SK-N-SH treated with all-trans-retinoic acid at 6 μM for 48 hours (cell line): ENCODE measurements around the gene GMPS.
A peak's percentile ranks its signal among the peaks of the same experiment; 100 is the strongest.
"Not testable (repeated sequence)": the region's sequence is repeated elsewhere in the genome, so short reads cannot be mapped to it uniquely, and the experiment has no call there.

Experiments used
- ATAC-seq: fragments of 200-7000 bp; cut with Tn5 transposase; 3 replicates; pipeline ENCODE4 v1.9.1; 2020; ENCODE audit warnings: mild to moderate bottlenecking, moderate library complexity
- ARNTL ChIP-seq: fragments of 450-650 bp; formaldehyde crosslinking; IDR thresholded peaks from 2 replicates; pipeline ENCODE4 v1.5.0; 2020; ENCODE audit warnings: low read depth, mild to moderate bottlenecking, moderate library complexity, borderline replicate concordance
- BACH2 ChIP-seq: fragments of 250-450 bp; sonication (Bioruptor Pico); IDR thresholded peaks from 2 replicates; pipeline ENCODE4 v1.9.0; 2021; ENCODE audit warnings: mild to moderate bottlenecking, borderline replicate concordance
- CSDC2 ChIP-seq: fragments of 250-450 bp; sonication (Bioruptor Pico); IDR thresholded peaks from 2 replicates; pipeline ENCODE4 v1.5.0; 2020; ENCODE audit warnings: mild to moderate bottlenecking, moderate library complexity
- ESRRG ChIP-seq: fragments of 250-450 bp; sonication (Bioruptor Pico); IDR thresholded peaks from 2 replicates; pipeline ENCODE4 v1.6.1; 2021; ENCODE audit warnings: mild to moderate bottlenecking
- GLIS3 ChIP-seq: fragments of 250-450 bp; sonication (Bioruptor Pico); IDR thresholded peaks from 2 replicates; pipeline ENCODE4 v1.5.0; 2020; ENCODE audit warnings: mild to moderate bottlenecking, moderate library complexity
- ISL1 ChIP-seq: fragments of 250-450 bp; sonication (Bioruptor Pico); IDR thresholded peaks from 2 replicates; pipeline ENCODE4 v2.1.2; 2022; ENCODE audit warnings: mild to moderate bottlenecking, moderate library complexity
- OSR1 ChIP-seq: fragments of 250-450 bp; sonication (Bioruptor Pico); IDR thresholded peaks from 2 replicates; pipeline ENCODE4 v1.8.0; 2022; ENCODE audit warnings: moderate library complexity, mild to moderate bottlenecking, inconsistent platforms
- PATZ1 ChIP-seq: fragments of 250-450 bp; sonication (Bioruptor Pico); IDR thresholded peaks from 2 replicates; pipeline ENCODE4 v1.8.0; 2020; ENCODE audit warnings: mild to moderate bottlenecking, moderate library complexity, borderline replicate concordance
- PPARA ChIP-seq: fragments of 250-450 bp; sonication (Bioruptor Pico); IDR thresholded peaks from 2 replicates; pipeline ENCODE4 v1.5.0; 2020; ENCODE audit warnings: mild to moderate bottlenecking, borderline replicate concordance
- RARB ChIP-seq: fragments of 250-450 bp; sonication (Bioruptor Pico); IDR thresholded peaks from 2 replicates; pipeline ENCODE4 v1.8.0; 2021; ENCODE audit warnings: mild to moderate bottlenecking, moderate library complexity
- SNAI2 ChIP-seq: fragments of 250-450 bp; sonication (Bioruptor Pico); IDR thresholded peaks from 2 replicates; pipeline ENCODE4 v1.5.0; 2020; ENCODE audit warnings: mild to moderate bottlenecking, moderate library complexity
- TCF4 ChIP-seq: fragments of 250-450 bp; sonication (Bioruptor Pico); IDR thresholded peaks from 2 replicates; pipeline ENCODE4 v1.8.0; 2021; ENCODE audit warnings: mild to moderate bottlenecking, moderate library complexity, borderline replicate concordance
- ZC3H10 ChIP-seq: fragments of 250-450 bp; sonication (Bioruptor Pico); IDR thresholded peaks from 2 replicates; pipeline ENCODE4 v1.5.1; 2021; ENCODE audit warnings: mild to moderate bottlenecking, moderate library complexity
- ZFP3 ChIP-seq: fragments of 250-450 bp; sonication (Bioruptor Pico); IDR thresholded peaks from 2 replicates; pipeline ENCODE4 v1.5.0; 2020; ENCODE audit warnings: mild to moderate bottlenecking, moderate library complexity
- ZFP30 ChIP-seq: fragments of 450-650 bp; formaldehyde crosslinking; IDR thresholded peaks from 2 replicates; pipeline ENCODE4 v1.5.0; 2022; ENCODE audit warnings: mild to moderate bottlenecking, moderate library complexity
- ZNF565 ChIP-seq: fragments of 450-650 bp; formaldehyde crosslinking; conservative IDR thresholded peaks from 2 replicates; pipeline ENCODE4 v1.5.0; 2020; ENCODE audit warnings: low read depth, mild to moderate bottlenecking, moderate library complexity
- ZNF70 ChIP-seq: fragments of 450-650 bp; formaldehyde crosslinking; IDR thresholded peaks from 2 replicates; pipeline ENCODE4 v1.5.0; 2020; ENCODE audit warnings: mild to moderate bottlenecking, moderate library complexity
- ZNF8 ChIP-seq: fragments of 450-650 bp; formaldehyde crosslinking; IDR thresholded peaks from 2 replicates; pipeline ENCODE4 v1.5.0; 2020; ENCODE audit warnings: mild to moderate bottlenecking, moderate library complexity
- TF ChIP-seq, protein P1 (sequence below): fragments of 250-450 bp; sonication (Bioruptor Pico); IDR thresholded peaks from 2 replicates; pipeline ENCODE4 v1.5.0; 2020; ENCODE audit warnings: mild to moderate bottlenecking, moderate library complexity
- TF ChIP-seq, protein P2 (sequence below): fragments of 250-450 bp; sonication (Bioruptor Pico); IDR thresholded peaks from 2 replicates; pipeline ENCODE4 v1.5.1; 2020; ENCODE audit warnings: low read depth, mild to moderate bottlenecking, moderate library complexity
- TF ChIP-seq, protein P3 (sequence below): fragments of 250-450 bp; sonication (Bioruptor Pico); IDR thresholded peaks from 2 replicates; pipeline ENCODE4 v1.5.1; 2021; ENCODE audit warnings: mild to moderate bottlenecking, moderate library complexity

Gene GMPS

DNA sequence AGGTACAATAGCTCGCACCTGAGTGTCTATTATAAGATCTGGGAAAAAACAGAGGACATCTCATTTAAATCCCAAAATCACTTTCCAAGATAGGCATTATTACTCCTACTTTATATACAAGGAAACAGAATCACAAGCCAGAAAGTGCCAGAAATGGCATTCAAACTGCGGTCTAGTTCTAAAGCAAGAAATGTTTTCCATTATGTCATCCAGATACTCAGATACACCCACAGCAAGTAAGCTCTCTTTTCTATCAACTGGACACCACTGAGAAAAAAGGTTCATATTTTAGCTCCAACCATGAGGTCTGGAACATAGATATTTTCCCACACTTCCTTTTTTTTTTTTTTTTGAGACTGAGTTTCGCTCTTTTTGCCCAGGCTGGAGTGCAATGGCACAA is 24.3 kb upstream of the GMPS start:
- TF ChIP-seq SNAI2 (no peak), ZNF8 (CRISPR knock-in tag) (no peak), ZC3H10 (no peak), CSDC2 (CRISPR knock-in tag) (no peak), OSR1 (CRISPR knock-in tag) (no peak), ISL1 (CRISPR knock-in tag) (no peak), ESRRG (CRISPR knock-in tag) (no peak), GLIS3 (CRISPR knock-in tag) (no peak)
- TF ChIP-seq, protein P1, sequence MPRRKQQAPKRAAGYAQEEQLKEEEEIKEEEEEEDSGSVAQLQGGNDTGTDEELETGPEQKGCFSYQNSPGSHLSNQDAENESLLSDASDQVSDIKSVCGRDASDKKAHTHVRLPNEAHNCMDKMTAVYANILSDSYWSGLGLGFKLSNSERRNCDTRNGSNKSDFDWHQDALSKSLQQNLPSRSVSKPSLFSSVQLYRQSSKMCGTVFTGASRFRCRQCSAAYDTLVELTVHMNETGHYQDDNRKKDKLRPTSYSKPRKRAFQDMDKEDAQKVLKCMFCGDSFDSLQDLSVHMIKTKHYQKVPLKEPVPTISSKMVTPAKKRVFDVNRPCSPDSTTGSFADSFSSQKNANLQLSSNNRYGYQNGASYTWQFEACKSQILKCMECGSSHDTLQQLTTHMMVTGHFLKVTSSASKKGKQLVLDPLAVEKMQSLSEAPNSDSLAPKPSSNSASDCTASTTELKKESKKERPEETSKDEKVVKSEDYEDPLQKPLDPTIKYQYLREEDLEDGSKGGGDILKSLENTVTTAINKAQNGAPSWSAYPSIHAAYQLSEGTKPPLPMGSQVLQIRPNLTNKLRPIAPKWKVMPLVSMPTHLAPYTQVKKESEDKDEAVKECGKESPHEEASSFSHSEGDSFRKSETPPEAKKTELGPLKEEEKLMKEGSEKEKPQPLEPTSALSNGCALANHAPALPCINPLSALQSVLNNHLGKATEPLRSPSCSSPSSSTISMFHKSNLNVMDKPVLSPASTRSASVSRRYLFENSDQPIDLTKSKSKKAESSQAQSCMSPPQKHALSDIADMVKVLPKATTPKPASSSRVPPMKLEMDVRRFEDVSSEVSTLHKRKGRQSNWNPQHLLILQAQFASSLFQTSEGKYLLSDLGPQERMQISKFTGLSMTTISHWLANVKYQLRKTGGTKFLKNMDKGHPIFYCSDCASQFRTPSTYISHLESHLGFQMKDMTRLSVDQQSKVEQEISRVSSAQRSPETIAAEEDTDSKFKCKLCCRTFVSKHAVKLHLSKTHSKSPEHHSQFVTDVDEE (CRISPR knock-in tag): no peak

DNA sequence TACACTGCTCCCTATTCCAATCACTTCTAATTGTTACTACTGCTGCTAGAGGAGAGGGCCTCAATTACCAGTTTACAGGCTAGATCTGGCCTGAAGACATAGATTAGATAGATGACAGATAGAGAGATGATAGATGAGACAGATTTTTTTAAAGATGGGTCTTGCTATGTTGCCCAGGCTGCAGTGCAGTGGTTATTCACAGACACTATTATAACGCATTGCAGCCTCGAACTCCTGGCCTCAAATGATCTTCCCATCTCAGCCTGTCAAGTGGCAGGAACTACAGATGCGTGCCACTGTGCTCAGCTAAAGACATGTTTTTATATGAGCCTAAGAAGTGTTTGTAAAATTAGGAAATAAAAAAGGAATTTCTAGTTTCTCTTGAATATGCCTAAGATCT is 22.5 kb upstream of the GMPS start:
- no peak for TF ChIP-seq OSR1 (CRISPR knock-in tag)
- no peak for TF ChIP-seq ESRRG (CRISPR knock-in tag)
- no peak for TF ChIP-seq ZC3H10
- TF ChIP-seq GLIS3 (CRISPR knock-in tag): no peak
- no peak for TF ChIP-seq ZNF565 (CRISPR knock-in tag)
- TF ChIP-seq SNAI2: no peak
- TF ChIP-seq ISL1 (CRISPR knock-in tag): no peak
- ATAC-seq: no peak

More for the DNA sequence above, 24.3 kb upstream of the GMPS start:
- no peak for ATAC-seq

DNA sequence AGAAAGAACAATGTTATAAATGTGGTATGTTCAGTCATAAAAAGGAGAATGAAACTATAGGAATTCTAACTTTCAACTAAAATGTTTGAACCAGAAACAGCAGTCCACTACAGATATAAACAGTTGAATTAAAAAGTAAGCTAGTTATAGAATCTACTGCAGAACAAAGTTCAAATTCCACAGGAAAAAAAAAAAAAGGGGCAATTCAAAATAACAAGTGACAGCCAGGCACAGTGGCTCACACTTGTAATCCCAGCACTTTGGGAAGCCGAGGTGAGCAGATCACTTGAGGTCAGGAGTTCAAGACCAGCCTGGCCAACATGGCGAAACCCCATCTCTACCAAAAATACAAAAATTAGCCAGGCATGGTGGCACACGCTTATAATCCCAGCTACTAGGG is 21.0 kb upstream of the GMPS start:
- not testable (repeated sequence) for ATAC-seq

- ATAC-seq: no peak
- TF ChIP-seq PPARA (CRISPR knock-in tag) (no peak), PATZ1 (CRISPR knock-in tag) (no peak), ZFP30 (CRISPR knock-in tag) (no peak), ZC3H10 (no peak), ISL1 (CRISPR knock-in tag) (no peak), CSDC2 (CRISPR knock-in tag) (no peak), ESRRG (CRISPR knock-in tag) (no peak), RARB (CRISPR knock-in tag) (no peak), GLIS3 (CRISPR knock-in tag) (no peak), OSR1 (CRISPR knock-in tag) (no peak), TCF4 (no peak)
These were observed 18.1 kb upstream of the GMPS start for GRCh38 chr3:155852341-155852740.

- peak; percentile 6; the same call in 2 of the 3 replicates for ATAC-seq
- TF ChIP-seq RARB (CRISPR knock-in tag): no peak
- TF ChIP-seq ZFP3: no peak
These were observed 17.0 kb upstream of the GMPS start for GRCh38 chr3:155853214-155854140.

DNA sequence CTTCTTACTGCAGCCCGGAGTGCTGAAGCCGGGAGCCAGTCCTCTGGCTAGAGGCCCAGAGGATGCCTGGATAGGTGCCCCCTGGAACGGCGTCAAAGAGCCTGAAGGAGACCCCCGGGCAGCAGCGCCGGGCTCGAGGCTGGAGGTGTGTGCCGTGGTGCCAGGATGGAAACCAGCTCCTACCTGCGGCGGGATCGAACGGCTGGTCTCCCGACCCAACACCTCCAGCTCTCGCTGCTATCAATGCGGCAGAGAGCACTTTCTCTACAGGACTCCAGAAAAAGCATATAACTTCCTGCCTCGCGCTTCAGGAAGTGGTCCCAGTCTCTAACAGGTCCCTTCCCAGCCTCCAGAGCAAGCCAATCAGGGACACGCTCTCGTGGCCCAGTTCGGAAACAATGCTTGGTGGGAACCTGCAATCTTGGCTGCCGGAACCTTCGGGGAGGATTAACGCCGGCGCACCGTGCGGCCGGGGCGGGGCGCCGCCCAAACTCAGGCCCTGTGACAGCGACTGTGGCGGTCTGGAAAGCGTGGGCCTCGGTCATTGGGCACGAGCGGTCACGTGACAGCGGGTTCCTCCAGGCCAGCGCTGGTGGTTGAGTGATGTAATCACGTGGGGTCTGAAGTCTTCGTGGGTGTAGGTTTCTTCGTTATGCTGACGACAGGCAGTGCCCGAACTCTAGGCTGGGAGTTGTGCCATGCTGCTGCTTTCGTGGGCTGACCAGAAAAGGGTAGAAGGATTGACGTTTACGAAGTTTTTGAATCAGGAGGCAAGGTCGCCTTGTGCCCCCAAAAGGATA is 16.1 kb upstream of the GMPS start, which contains the start of gene SLC33A1:
Gene SLC33A1, minus strand, starts transcription at position 287 of the 800 bp plus-strand sequence. CDS start 430 bp downstream, outside the sequence.
- ATAC-seq: peak; percentile 98
- TF ChIP-seq SNAI2: no peak
- TF ChIP-seq OSR1 (CRISPR knock-in tag): no peak
- no peak for TF ChIP-seq ZC3H10
- TF ChIP-seq ISL1 (CRISPR knock-in tag): no peak
- 0 out of 2 replicates have a peak, but pooled peaks have one; percentile 9 for TF ChIP-seq ZNF70
- TF ChIP-seq, protein P2, sequence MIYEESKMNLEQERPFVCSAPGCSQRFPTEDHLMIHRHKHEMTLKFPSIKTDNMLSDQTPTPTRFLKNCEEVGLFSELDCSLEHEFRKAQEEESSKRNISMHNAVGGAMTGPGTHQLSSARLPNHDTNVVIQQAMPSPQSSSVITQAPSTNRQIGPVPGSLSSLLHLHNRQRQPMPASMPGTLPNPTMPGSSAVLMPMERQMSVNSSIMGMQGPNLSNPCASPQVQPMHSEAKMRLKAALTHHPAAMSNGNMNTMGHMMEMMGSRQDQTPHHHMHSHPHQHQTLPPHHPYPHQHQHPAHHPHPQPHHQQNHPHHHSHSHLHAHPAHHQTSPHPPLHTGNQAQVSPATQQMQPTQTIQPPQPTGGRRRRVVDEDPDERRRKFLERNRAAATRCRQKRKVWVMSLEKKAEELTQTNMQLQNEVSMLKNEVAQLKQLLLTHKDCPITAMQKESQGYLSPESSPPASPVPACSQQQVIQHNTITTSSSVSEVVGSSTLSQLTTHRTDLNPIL (CRISPR knock-in tag): no peak
- no peak for TF ChIP-seq BACH2 (CRISPR knock-in tag)
- TF ChIP-seq ZFP30 (CRISPR knock-in tag): no peak
- TF ChIP-seq ZFP3: peak; percentile 83
- TF ChIP-seq GLIS3 (CRISPR knock-in tag): no peak
- no peak for TF ChIP-seq ARNTL (CRISPR knock-in tag)
- no peak for TF ChIP-seq RARB (CRISPR knock-in tag)
- no peak for TF ChIP-seq PPARA (CRISPR knock-in tag)
- TF ChIP-seq, protein P3, sequence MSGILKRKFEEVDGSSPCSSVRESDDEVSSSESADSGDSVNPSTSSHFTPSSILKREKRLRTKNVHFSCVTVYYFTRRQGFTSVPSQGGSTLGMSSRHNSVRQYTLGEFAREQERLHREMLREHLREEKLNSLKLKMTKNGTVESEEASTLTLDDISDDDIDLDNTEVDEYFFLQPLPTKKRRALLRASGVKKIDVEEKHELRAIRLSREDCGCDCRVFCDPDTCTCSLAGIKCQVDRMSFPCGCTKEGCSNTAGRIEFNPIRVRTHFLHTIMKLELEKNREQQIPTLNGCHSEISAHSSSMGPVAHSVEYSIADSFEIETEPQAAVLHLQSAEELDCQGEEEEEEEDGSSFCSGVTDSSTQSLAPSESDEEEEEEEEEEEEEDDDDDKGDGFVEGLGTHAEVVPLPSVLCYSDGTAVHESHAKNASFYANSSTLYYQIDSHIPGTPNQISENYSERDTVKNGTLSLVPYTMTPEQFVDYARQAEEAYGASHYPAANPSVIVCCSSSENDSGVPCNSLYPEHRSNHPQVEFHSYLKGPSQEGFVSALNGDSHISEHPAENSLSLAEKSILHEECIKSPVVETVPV (CRISPR knock-in tag): no peak
- TF ChIP-seq ZNF8 (CRISPR knock-in tag): no peak
- no peak for TF ChIP-seq CSDC2 (CRISPR knock-in tag)
